GM23248 (cell line): ENCODE measurements around the gene AMER1.

ENCODE experiments used
- EZH2 ChIP-seq: fragments of 200-600 bp; sonication (generic); IDR thresholded peaks from 2 replicates; pipeline ENCODE4 v1.6.1; 2018; ENCODE audit warnings: antibody characterized with exemption, mild to moderate bottlenecking; ENCODE audit not compliant: insufficient read depth, poor library complexity, severe bottlenecking
- EZH2phosphoT487 ChIP-seq: fragments of 200-600 bp; sonication (generic); IDR thresholded peaks from 2 replicates; pipeline ENCODE4 v1.6.1; 2018; ENCODE audit warnings: antibody characterized with exemption, moderate library complexity, mild to moderate bottlenecking, low read depth; ENCODE audit not compliant: insufficient read depth

- TF ChIP-seq EZH2 (no peak), EZH2phosphoT487 (no peak)
These were observed 637 bp downstream of the AMER1 start for GRCh38 chrX:64204701-64205440.
